ENCODE data around the gene OPTC.

OPTC gene

DNA sequence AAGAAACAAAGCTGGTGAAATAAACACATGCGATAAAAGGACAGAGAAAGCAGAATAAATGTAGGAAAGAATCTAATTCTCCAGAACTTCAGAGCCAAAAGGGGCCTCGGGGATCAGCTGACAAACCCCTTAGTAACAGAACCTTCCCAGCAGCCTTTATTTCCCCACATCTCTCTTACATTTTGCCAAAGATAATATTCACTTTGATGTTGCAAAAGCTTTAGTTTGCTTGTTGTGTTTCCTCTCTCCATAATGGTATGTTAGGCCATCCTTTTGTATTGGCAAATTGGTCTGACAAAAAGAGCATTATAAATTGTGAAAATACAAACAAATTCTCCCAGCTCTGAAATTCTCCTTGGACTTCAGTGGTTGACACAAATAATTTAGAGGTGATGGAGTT is 54.9 kb downstream of the OPTC start:
- peak; percentile 65 for DNase-seq (ENCODE audit: low read depth)
- TF ChIP-seq, protein P1, sequence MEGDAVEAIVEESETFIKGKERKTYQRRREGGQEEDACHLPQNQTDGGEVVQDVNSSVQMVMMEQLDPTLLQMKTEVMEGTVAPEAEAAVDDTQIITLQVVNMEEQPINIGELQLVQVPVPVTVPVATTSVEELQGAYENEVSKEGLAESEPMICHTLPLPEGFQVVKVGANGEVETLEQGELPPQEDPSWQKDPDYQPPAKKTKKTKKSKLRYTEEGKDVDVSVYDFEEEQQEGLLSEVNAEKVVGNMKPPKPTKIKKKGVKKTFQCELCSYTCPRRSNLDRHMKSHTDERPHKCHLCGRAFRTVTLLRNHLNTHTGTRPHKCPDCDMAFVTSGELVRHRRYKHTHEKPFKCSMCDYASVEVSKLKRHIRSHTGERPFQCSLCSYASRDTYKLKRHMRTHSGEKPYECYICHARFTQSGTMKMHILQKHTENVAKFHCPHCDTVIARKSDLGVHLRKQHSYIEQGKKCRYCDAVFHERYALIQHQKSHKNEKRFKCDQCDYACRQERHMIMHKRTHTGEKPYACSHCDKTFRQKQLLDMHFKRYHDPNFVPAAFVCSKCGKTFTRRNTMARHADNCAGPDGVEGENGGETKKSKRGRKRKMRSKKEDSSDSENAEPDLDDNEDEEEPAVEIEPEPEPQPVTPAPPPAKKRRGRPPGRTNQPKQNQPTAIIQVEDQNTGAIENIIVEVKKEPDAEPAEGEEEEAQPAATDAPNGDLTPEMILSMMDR (conservative IDR thresholded peaks at IDR 0.05; ENCODE audit: low read depth, low read length): no peak
- H3K4me3 ChIP-seq (ENCODE audit: low read depth, low read length): no peak overlapping the region

DNA sequence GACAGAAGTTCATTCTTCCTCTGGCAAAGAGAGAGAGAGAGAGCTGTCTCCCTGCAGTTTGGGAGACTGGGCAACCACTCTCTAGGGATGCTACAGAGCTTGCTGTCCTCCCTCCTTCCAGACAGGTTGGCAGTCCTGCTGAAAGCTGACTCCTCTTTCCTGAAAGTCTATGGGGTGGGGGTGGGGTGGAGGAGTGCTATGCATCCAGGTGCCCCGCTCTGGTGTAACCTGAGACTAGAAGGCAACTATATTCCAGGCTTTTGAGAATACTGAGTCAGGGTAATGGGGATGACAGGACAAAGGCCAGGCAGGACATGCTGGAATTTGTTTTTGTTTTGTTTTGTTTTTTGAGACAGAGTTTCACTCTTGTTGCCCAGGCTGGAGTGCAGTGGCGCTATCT is 55.4 kb downstream of the OPTC start:
- TF ChIP-seq, protein P1 (conservative IDR thresholded peaks at IDR 0.05; ENCODE audit: low read depth, low read length): no peak
- no peak overlapping the region for H3K4me3 ChIP-seq (ENCODE audit: low read depth, low read length)
- DNase-seq (ENCODE audit: low read depth): no peak

DNA sequence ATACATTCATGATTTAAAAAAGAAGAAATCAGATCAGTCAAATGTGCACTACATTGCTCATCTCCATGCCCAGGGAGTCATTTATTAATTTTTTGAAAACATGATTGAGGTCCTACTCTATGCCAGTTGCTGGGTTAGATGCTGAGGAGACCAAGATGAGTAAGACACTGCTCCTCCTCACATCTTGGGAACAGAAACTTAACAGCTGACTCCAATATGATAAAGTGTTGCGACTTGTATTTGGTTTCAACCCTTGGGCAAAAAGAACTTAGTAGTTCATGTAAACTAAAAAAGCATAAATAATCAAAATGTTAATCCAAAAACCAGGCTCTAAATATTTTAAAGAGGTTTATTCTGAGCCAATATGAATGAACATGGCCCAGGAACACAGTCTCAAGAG is 56.9 kb downstream of the OPTC start:
- H3K4me3 ChIP-seq (ENCODE audit: low read depth, low read length): no peak overlapping the region
- no peak for DNase-seq (ENCODE audit: low read depth)
- TF ChIP-seq, protein P1 (conservative IDR thresholded peaks at IDR 0.05; ENCODE audit: low read depth, low read length): no peak

DNA sequence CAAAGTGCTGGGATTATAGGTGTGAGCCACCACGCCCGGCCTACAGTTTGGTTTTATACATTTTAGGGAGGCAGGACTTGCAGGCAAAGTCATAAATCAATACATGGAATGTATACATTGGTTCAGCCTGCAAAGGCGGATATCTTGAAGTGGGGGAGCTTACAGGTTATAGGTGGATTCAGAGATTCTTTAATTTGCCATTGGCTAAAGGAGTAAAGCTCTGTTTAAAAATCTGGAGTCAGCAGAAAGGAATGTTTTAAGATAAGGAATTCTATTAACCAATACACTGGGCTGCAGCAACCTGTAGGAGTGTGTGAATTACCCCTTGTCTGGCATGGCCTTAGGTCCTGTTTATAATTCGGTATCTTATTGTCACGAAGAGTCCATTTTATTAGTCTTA is 57.6 kb downstream of the OPTC start:
- DNase-seq (ENCODE audit: low read depth): peak; percentile 46
- TF ChIP-seq, protein P1 (conservative IDR thresholded peaks at IDR 0.05; ENCODE audit: low read depth, low read length): no peak
- no peak overlapping the region for H3K4me3 ChIP-seq (ENCODE audit: low read depth, low read length)

DNA sequence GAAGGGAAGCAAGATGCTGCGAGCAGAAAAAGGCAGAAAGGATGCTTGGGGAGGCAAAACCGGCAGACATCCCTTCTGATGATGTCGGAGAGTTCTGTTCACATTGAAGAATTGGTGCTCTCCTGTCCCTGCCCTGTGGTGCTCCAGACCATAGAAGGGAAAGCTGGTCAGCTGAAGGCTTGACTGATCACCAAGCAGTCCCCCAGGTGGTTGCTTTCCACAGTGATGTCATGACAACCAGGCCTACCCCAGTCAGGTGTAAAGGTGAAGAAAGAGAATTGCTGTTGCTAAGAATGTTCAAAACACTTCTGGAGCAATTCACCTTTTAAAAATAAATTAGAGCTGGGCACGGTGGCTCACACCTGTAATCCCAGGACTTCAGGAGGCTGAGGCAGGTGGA is 59.5 kb downstream of the OPTC start:
- no peak overlapping the region for H3K4me3 ChIP-seq (ENCODE audit: low read depth, low read length)
- no peak for DNase-seq (ENCODE audit: low read depth)
- TF ChIP-seq, protein P1 (conservative IDR thresholded peaks at IDR 0.05; ENCODE audit: low read depth, low read length): no peak

DNA sequence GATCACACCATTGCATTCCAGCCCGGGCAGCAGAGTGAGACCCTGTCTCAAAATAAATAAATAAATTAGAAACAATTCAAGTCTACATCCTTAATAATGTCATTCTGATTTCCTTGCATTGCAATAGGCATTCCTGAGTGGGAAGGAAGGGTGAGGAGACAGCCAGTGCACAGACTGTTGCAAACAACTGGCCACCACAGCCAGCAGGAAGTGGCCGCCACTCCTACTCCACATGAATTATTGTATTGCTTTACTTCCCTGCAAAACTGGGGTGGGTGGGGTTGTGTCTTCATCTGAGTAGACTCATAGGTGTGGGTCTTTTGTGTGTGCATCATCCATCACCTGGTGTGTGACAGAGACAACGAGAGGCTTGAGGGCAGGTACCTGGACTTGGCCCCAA is 60.1 kb downstream of the OPTC start:
- H3K4me3 ChIP-seq (ENCODE audit: low read depth, low read length): no peak overlapping the region
- TF ChIP-seq, protein P1 (conservative IDR thresholded peaks at IDR 0.05; ENCODE audit: low read depth, low read length): no peak
- DNase-seq (ENCODE audit: low read depth): no peak

DNA sequence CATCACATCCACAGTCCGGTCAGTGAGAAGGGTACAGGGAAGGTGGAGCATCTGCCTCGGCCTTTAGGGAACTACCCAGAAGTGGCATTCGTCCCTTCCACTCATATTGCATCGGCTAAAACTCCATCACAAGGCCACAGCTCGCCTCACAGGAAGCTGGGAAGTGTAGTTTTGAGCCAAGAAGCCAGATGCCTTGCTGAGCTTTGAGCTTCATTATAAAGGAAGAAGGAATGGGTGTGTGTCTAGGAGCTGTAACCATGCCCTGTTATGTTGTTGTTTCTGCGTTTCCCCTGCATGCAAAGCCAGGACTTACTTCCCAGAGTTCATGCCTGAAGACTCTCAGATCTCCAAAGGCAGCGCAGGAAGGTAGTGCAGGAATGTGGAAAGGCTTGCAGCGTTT is 61.1 kb downstream of the OPTC start:
- DNase-seq (ENCODE audit: low read depth): no peak
- TF ChIP-seq, protein P1 (conservative IDR thresholded peaks at IDR 0.05; ENCODE audit: low read depth, low read length): no peak
- H3K4me3 ChIP-seq (ENCODE audit: low read depth, low read length): no peak overlapping the region

All from choroid plexus epithelial cell (primary cell).